Measurements from ENCODE around the gene TBK1.

- TF ChIP-seq CTCF (IDR thresholded peaks at IDR 0.05), result no peak
- no peak for TF ChIP-seq ZFX (IDR thresholded peaks at IDR 0.05; ENCODE audit: borderline replicate concordance)
Observed at GRCh38 chr12:64534672-64535199, 82.8 kb downstream of the TBK1 start.
